Endothelial cell of umbilical vein (primary cell): ENCODE data around the gene ABLIM1. TPM values are rescaled to one million over a fixed set of nuclear protein-coding genes. Genes with fewer than 3 reads are reported as not detected.
A peak's percentile ranks its signal among the peaks of the same experiment; 100 is the strongest.

ENCODE experiments used
- BruUV-seq: library from RNA; stranded (reverse); fragments of 400-500 nt; replicated peaks from 2 replicates; lab custom pipeline; 2021; lab: Mats Ljungman, UMichigan
- CTCF ChIA-PET: fragments of 300-600, 350-600 bp; sonication (Branson Sonifier 250); formaldehyde crosslinking; loops from one replicate; lab custom pipeline; 2021; ENCODE audit warnings: antibody characterized with exemption, inconsistent platforms; lab: Charles Lee
- POLR2A ChIA-PET: fragments of 300-600, 350-600 bp; sonication (Branson Sonifier 250); formaldehyde crosslinking; loops from one replicate; lab custom pipeline; 2021; ENCODE audit warnings: antibody characterized with exemption, inconsistent platforms; lab: Charles Lee
- DNase-seq: peaks from one replicate; pipeline ENCODE4 v3.0.0-alpha.2; 2011; ENCODE audit warnings: low read depth, low spot score
- FAIRE-seq: peaks from 2 replicates; lab custom pipeline; 2011; peaks lifted over from hg19 to GRCh38; lab: Jason Lieb, UNC
- H2AFZ ChIP-seq: 2 replicates; pipeline ENCODE4 v1.6.0; 2012; ENCODE audit warnings: low read depth, low read length, control low read depth, inconsistent platforms
- H3K27ac ChIP-seq: 2 replicates; pipeline ENCODE4 v1.5.1; 2011; ENCODE audit warnings: low read depth, mild to moderate bottlenecking, control low read depth, low read length, moderate library complexity; ENCODE audit not compliant: insufficient read depth
- H3K27me3 ChIP-seq, 2 experiments: 2 replicates each; pipeline versions ENCODE4 v1.6.0 to v1.6.1; 2011; ENCODE audit warnings: low read length in 2 of 2, mixed read lengths in 1 of 2; ENCODE audit not compliant: control insufficient read depth in 2 of 2, insufficient read depth in 2 of 2
- H3K36me3 ChIP-seq, 2 experiments: 2 replicates in 1 of 2; 3 replicates in 1 of 2; pipeline ENCODE4 v1.5.1; 2011; ENCODE audit warnings: low read length in 2 of 2, mild to moderate bottlenecking in 1 of 2, moderate library complexity in 1 of 2; ENCODE audit not compliant: control insufficient read depth in 2 of 2, insufficient read depth in 2 of 2; ENCODE audit errors: extremely low read depth in 1 of 2
- H3K4me1 ChIP-seq: 3 replicates; pipeline ENCODE4 v1.5.1; 2011; ENCODE audit warnings: mild to moderate bottlenecking, low read length; ENCODE audit not compliant: control insufficient read depth, insufficient read depth; ENCODE audit errors: extremely low read depth
- H3K4me2 ChIP-seq: 2 replicates; pipeline ENCODE4 v1.6.1; 2011; ENCODE audit warnings: low read length, control low read depth, mixed read lengths; ENCODE audit not compliant: insufficient read depth
- H3K4me3 ChIP-seq, 3 experiments: fragments of 200-600 bp in 1 of 3; sonication (generic), shearing (Covaris generic) in 1 of 3; replicated peaks in 1 of 3; 2 replicates each; pipeline ENCODE4 v1.5.1; 2011 to 2016; ENCODE audit warnings: control low read depth in 3 of 3, low read length in 3 of 3, mild to moderate bottlenecking in 2 of 3, inconsistent platforms in 1 of 3, low read depth in 1 of 3, moderate library complexity in 1 of 3; ENCODE audit not compliant: insufficient read depth in 1 of 3
- H3K79me2 ChIP-seq: 2 replicates; pipeline ENCODE4 v1.6.0; 2012; ENCODE audit warnings: low read length, inconsistent platforms; ENCODE audit not compliant: control insufficient read depth, insufficient read depth
- H3K9ac ChIP-seq: replicated peaks from 2 replicates; pipeline ENCODE3; 2011; ENCODE audit warnings: low read length, control low read depth; ENCODE audit not compliant: insufficient read depth; ENCODE audit errors: extremely low read depth
- H3K9me1 ChIP-seq: replicated peaks from 3 replicates; pipeline ENCODE4 v1.6.0; 2011; ENCODE audit warnings: mild to moderate bottlenecking, low read length; ENCODE audit not compliant: control insufficient read depth, insufficient read depth; ENCODE audit errors: extremely low read depth
- H3K9me3 ChIP-seq: replicated peaks from 2 replicates; pipeline ENCODE4 v1.5.1; 2012; ENCODE audit warnings: low read length, inconsistent platforms; ENCODE audit not compliant: control insufficient read depth, insufficient read depth
- H4K20me1 ChIP-seq: replicated peaks from 2 replicates; pipeline ENCODE3; 2011; ENCODE audit warnings: mild to moderate bottlenecking, low read length; ENCODE audit not compliant: control insufficient read depth, insufficient read depth; ENCODE audit errors: extremely low read depth
- CTCF ChIP-seq, 2 donors: IDR thresholded peaks; 1 replicate in 1 of 2; 2 replicates in 1 of 2; pipeline ENCODE4 v1.5.1; 2011; ENCODE audit warnings: low read length in 2 of 2, mild to moderate bottlenecking in 2 of 2, moderate library complexity in 2 of 2, control low read depth in 1 of 2, inconsistent platforms in 1 of 2, low read depth in 1 of 2; ENCODE audit not compliant: insufficient read depth in 1 of 2; ENCODE audit errors: extremely low read depth in 1 of 2
- EZH2 ChIP-seq: IDR thresholded peaks from 2 replicates; pipeline ENCODE4 v1.6.1; 2012; ENCODE audit warnings: borderline replicate concordance, low read depth, mild to moderate bottlenecking, moderate library complexity, low read length, inconsistent platforms; ENCODE audit not compliant: severe bottlenecking
- GATA2 ChIP-seq: IDR thresholded peaks from 2 replicates; pipeline ENCODE4 v1.7.0; 2011; ENCODE audit warnings: low read depth, mild to moderate bottlenecking, moderate library complexity, mixed read lengths, low read length; ENCODE audit not compliant: insufficient read length, insufficient read depth
- JUN ChIP-seq: IDR thresholded peaks from 2 replicates; pipeline ENCODE4 v1.6.1; 2011; ENCODE audit warnings: borderline replicate concordance, low read depth; ENCODE audit not compliant: insufficient read length, insufficient read depth
- MAX ChIP-seq: IDR thresholded peaks from 2 replicates; pipeline ENCODE4 v1.6.1; 2011; ENCODE audit not compliant: insufficient read depth, insufficient read length
- POLR2A ChIP-seq: IDR thresholded peaks from 2 replicates; pipeline ENCODE4 v1.6.1; 2012; ENCODE audit warnings: low read depth, mild to moderate bottlenecking, control low read depth, low read length
- dilution Hi-C: fragments of 300-500 bp; cut with MboI; formaldehyde crosslinking; loops from one replicate; pipeline ENCODE4 v1.15.0; 2019; ENCODE audit warnings: low sequenced_read_pairs; ENCODE audit not compliant: extremely low pct_ligation_motif_present
- intact Hi-C: fragments of 100-400 bp; cut with micrococcal nuclease; formaldehyde crosslinking; loops from one replicate; pipeline ENCODE4 v1.10.0; 2022
- polyA plus RNA-seq, 4 experiments: library from polyadenylated mRNA; depleted of rRNA in 3 of 4; stranded (reverse) in 3 of 4; unstranded in 1 of 4; fragments of >200 nt; gene quantifications; 2 replicates each; pipeline versions ENCODE4 v1.2.1 to v1.2.3, GENCODE V29; 2011 to 2012; ENCODE audit warnings: missing spikeins in 1 of 4
- total RNA-seq: library from RNA; stranded (reverse); gene quantifications from 2 replicates; pipeline ENCODE4 v1.2.3, GENCODE V29; 2021

Gene ABLIM1
- total and polyA plus RNA-seq, 2 donors (not counting 3 experiments of a cell fraction or from before 2014, with no cell fraction given), result 128 to 235 TPM

GRCh38 chr10:114550756-114551635 lies 107.1 kb downstream of the ABLIM1 start:
- no peaks in the 10 kb centered on the region for H3K9me3 ChIP-seq
- intact Hi-C loops (loop anchor here (1.0 to 2.0 kb wide), 7 partner anchors 74 to 578 kb away; partner anchors contain the start of gene FHIP2A), dilution Hi-C loops (loop anchor here (25.0 kb wide), 2 partner anchors 136 to 236 kb away; no protein-coding TSS in a partner anchor)
- no peaks in the 10 kb centered on the region for H3K9me1 ChIP-seq
- H3K4me1 ChIP-seq, result peaks cover 11% of the 10 kb centered on the region
- ChIA-PET CTCF (interaction anchor here (0.6 to 8.8 kb wide), 30 partner anchors 11 to 579 kb away, joined by 3 to 208 read pairs (median 4); partner anchors contain the start of gene FHIP2A), POLR2A (no interaction called here)
- H3K36me3 ChIP-seq, result no peaks in the 10 kb centered on the region
- TF ChIP-seq CTCF (IDR thresholded peaks at IDR 0.05; ENCODE audit: extremely low read depth in 1 of 2, insufficient read depth in 1 of 2, low read depth in 1 of 2, low read length in 2 of 2), result peak in 1 of 2 donors; percentile 15
- no peak for TF ChIP-seq EZH2
- peak; percentile 88 for FAIRE-seq
- H3K79me2 ChIP-seq, result no peaks in the 10 kb centered on the region
- H2AFZ ChIP-seq, result no peak overlapping the region
- peak; percentile 93 for DNase-seq
- H3K9ac ChIP-seq, result no peak overlapping the region
- no peaks in the 10 kb centered on the region for H4K20me1 ChIP-seq
- H3K4me2 ChIP-seq, result peak overlapping the region; percentile 68
- H3K4me3 ChIP-seq, result no peak overlapping the region
- no TSS peak for BruUV-seq
- H3K27ac ChIP-seq, result no peak overlapping the region
- no peaks in the 10 kb centered on the region for H3K27me3 ChIP-seq

GRCh38 chr10:114548662-114549061 lies 109.4 kb downstream of the ABLIM1 start:
- H3K4me3 ChIP-seq, result no peak overlapping the region
- H3K27ac ChIP-seq, result no peak overlapping the region
- no peak overlapping the region for H3K9ac ChIP-seq
- ChIA-PET POLR2A (no interaction called here), CTCF (interaction anchor here (0.6 to 8.8 kb wide), 14 partner anchors 22 to 582 kb away, joined by 3 to 208 read pairs (median 5); no protein-coding TSS in a partner anchor)
- peaks cover 11% of the 10 kb centered on the region for H3K4me1 ChIP-seq
- H3K27me3 ChIP-seq, result no peaks in the 10 kb centered on the region
- no peak for TF ChIP-seq GATA2
- TF ChIP-seq MAX, result peak; percentile 79
- no peak for TF ChIP-seq EZH2
- peak; percentile 49 to 68 for TF ChIP-seq CTCF (IDR thresholded peaks at IDR 0.05; ENCODE audit: extremely low read depth in 1 of 2, insufficient read depth in 1 of 2, low read depth in 1 of 2, low read length in 2 of 2)
- no peak for TF ChIP-seq JUN
- TF ChIP-seq POLR2A, result no peak
- FAIRE-seq, result peak; percentile 87
- no peaks in the 10 kb centered on the region for H4K20me1 ChIP-seq
- dilution Hi-C loops, result no loop called here
- intact Hi-C loops, result loop anchor here (1.0 to 2.0 kb wide), 3 partner anchors 44 to 244 kb away; no protein-coding TSS in a partner anchor
- peaks cover 0 to 10% of the 10 kb centered on the region in 2 experiments for H3K36me3 ChIP-seq
- peak; percentile 79 for DNase-seq
- no peaks in the 10 kb centered on the region for H3K9me3 ChIP-seq
- H3K9me1 ChIP-seq, result no peaks in the 10 kb centered on the region
- H3K79me2 ChIP-seq, result no peaks in the 10 kb centered on the region
- BruUV-seq, result no TSS peak
- no peak overlapping the region for H3K4me2 ChIP-seq
- no peak overlapping the region for H2AFZ ChIP-seq
